IPS-15b (cell line): Measurements from ENCODE around the gene SIPA1.
A peak's percentile ranks its signal among the peaks of the same experiment; 100 is the strongest.

Experiments
- H3K27me3 ChIP-seq: one replicate; pipeline ENCODE4 v1.6.1; 2013; ENCODE audit warnings: low read length; ENCODE audit not compliant: control insufficient read depth, insufficient read depth
- H3K36me3 ChIP-seq: one replicate; pipeline ENCODE4 v1.6.1; 2013; ENCODE audit warnings: low read length; ENCODE audit not compliant: control insufficient read depth, insufficient read depth
- H3K4me1 ChIP-seq: one replicate; pipeline ENCODE4 v1.6.1; 2013; ENCODE audit warnings: mild to moderate bottlenecking, low read length; ENCODE audit not compliant: control insufficient read depth, insufficient read depth
- H3K4me3 ChIP-seq: one replicate; pipeline ENCODE4 v1.5.1; 2013; ENCODE audit warnings: low read depth, low read length
- H3K9ac ChIP-seq: one replicate; pipeline ENCODE4 v1.6.1; 2013; ENCODE audit warnings: low read depth, mild to moderate bottlenecking, low read length
- H3K9me3 ChIP-seq: one replicate; pipeline ENCODE4 v1.6.1; 2013; ENCODE audit warnings: mild to moderate bottlenecking, low read length; ENCODE audit not compliant: control insufficient read depth, insufficient read depth

The SIPA1 gene

GRCh38 chr11:65611758-65612603, 25.9 kb upstream of the SIPA1 start:
- peak overlapping the region; percentile 0 for H3K9ac ChIP-seq
- no peaks in the 10 kb centered on the region for H3K9me3 ChIP-seq
- peaks cover 2% of the 10 kb centered on the region for H3K27me3 ChIP-seq
- no peaks in the 10 kb centered on the region for H3K4me1 ChIP-seq
- no peak overlapping the region for H3K4me3 ChIP-seq
- peaks cover 4% of the 10 kb centered on the region for H3K36me3 ChIP-seq

- Histone ChIP-seq H3K9ac (no peak overlapping the region), H3K9me3 (no peaks in the 10 kb centered on the region), H3K27me3 (peaks cover 2% of the 10 kb centered on the region), H3K36me3 (peaks cover 8% of the 10 kb centered on the region), H3K4me3 (no peak overlapping the region), H3K4me1 (no peaks in the 10 kb centered on the region)
Measured at GRCh38 chr11:65612691-65613090, 25.2 kb upstream of the SIPA1 start.

GRCh38 chr11:65613091-65613928, 24.6 kb upstream of the SIPA1 start:
- H3K4me3 ChIP-seq: peak overlapping the region; percentile 87
- H3K36me3 ChIP-seq: peaks cover 14% of the 10 kb centered on the region
- H3K4me1 ChIP-seq: no peaks in the 10 kb centered on the region
- no peaks in the 10 kb centered on the region for H3K9me3 ChIP-seq
- peak overlapping the region; percentile 47 for H3K9ac ChIP-seq
- H3K27me3 ChIP-seq: no peaks in the 10 kb centered on the region

GRCh38 chr11:65615229-65615949, 22.5 kb upstream of the SIPA1 start, which contains the start of gene PCNX3:
Gene PCNX3 (plus strand): TSS chr11:65615776. CDS start chr11:65616312, 536 bp downstream.
- H3K9me3 ChIP-seq: no peaks in the 10 kb centered on the region
- H3K4me1 ChIP-seq: no peaks in the 10 kb centered on the region
- no peaks in the 10 kb centered on the region for H3K27me3 ChIP-seq
- H3K4me3 ChIP-seq: peak within 1 kb of the TSS; percentile 87
- H3K36me3 ChIP-seq: peaks cover 30% of the 10 kb centered on the region
- H3K9ac ChIP-seq: peak within 1 kb of the TSS; percentile 76

- peaks cover 37% of the 10 kb centered on the region for H3K36me3 ChIP-seq
- H3K27me3 ChIP-seq: no peaks in the 10 kb centered on the region
- peak overlapping the region; percentile 76 for H3K9ac ChIP-seq
- peak overlapping the region; percentile 84 for H3K4me3 ChIP-seq
- H3K9me3 ChIP-seq: no peaks in the 10 kb centered on the region
- no peaks in the 10 kb centered on the region for H3K4me1 ChIP-seq
Measured at GRCh38 chr11:65615950-65616574, 21.8 kb upstream of the SIPA1 start.

- Histone ChIP-seq H3K9me3 (no peaks in the 10 kb centered on the region), H3K4me1 (no peaks in the 10 kb centered on the region), H3K4me3 (peak overlapping the region; percentile 84), H3K36me3 (peaks cover 37% of the 10 kb centered on the region), H3K9ac (peak overlapping the region; percentile 54), H3K27me3 (no peaks in the 10 kb centered on the region)
Measured at GRCh38 chr11:65616575-65617001, 21.3 kb upstream of the SIPA1 start.

GRCh38 chr11:65617136-65617850, 20.6 kb upstream of the SIPA1 start:
- peaks cover 41% of the 10 kb centered on the region for H3K36me3 ChIP-seq
- no peaks in the 10 kb centered on the region for H3K4me1 ChIP-seq
- H3K27me3 ChIP-seq: no peaks in the 10 kb centered on the region
- H3K9me3 ChIP-seq: no peaks in the 10 kb centered on the region
- peak overlapping the region; percentile 54 for H3K9ac ChIP-seq
- H3K4me3 ChIP-seq: peak overlapping the region; percentile 84

- no peaks in the 10 kb centered on the region for H3K4me1 ChIP-seq
- H3K9me3 ChIP-seq: no peaks in the 10 kb centered on the region
- no peak overlapping the region for H3K9ac ChIP-seq
- peaks cover 40% of the 10 kb centered on the region for H3K36me3 ChIP-seq
- no peaks in the 10 kb centered on the region for H3K27me3 ChIP-seq
- H3K4me3 ChIP-seq: no peak overlapping the region
Measured at GRCh38 chr11:65617990-65618751, 19.7 kb upstream of the SIPA1 start.

GRCh38 chr11:65618763-65619162, 19.1 kb upstream of the SIPA1 start:
- Histone ChIP-seq H3K27me3 (no peaks in the 10 kb centered on the region), H3K4me3 (no peak overlapping the region), H3K4me1 (no peaks in the 10 kb centered on the region), H3K36me3 (peaks cover 46% of the 10 kb centered on the region), H3K9me3 (no peaks in the 10 kb centered on the region), H3K9ac (no peak overlapping the region)

- H3K27me3 ChIP-seq: no peaks in the 10 kb centered on the region
- no peak overlapping the region for H3K4me3 ChIP-seq
- H3K9me3 ChIP-seq: no peaks in the 10 kb centered on the region
- H3K36me3 ChIP-seq: peaks cover 52% of the 10 kb centered on the region
- H3K9ac ChIP-seq: no peak overlapping the region
- no peaks in the 10 kb centered on the region for H3K4me1 ChIP-seq
Measured at GRCh38 chr11:65619281-65619928, 18.5 kb upstream of the SIPA1 start.
